Activated T-cell treated with anti-CD3 and anti-CD28 coated beads, Interleukin-2, amount 50 U/mL, for 4 hours (primary cell): Measurements from ENCODE around the gene HAO1. TPM values are rescaled to one million over a fixed set of nuclear protein-coding genes. Genes with fewer than 3 reads are reported as not detected.

Source experiments
- ATAC-seq, 2 donors: fragments of 200-7000 bp; cut with Tn5 transposase; one replicate each; pipeline ENCODE4 v1.10.0; 2021
- DNase-seq: peaks from one replicate; pipeline ENCODE4 v3.0.0-alpha.2; 2020
- H3K27me3 Mint-ChIP-seq: one replicate; pipeline ENCODE4 v1.8.0; 2021; ENCODE audit warnings: low read depth, mixed read lengths
- H3K36me3 Mint-ChIP-seq: one replicate; pipeline ENCODE4 v1.8.0; 2022; ENCODE audit warnings: mixed read lengths; ENCODE audit not compliant: insufficient read depth
- H3K4me1 Mint-ChIP-seq: one replicate; pipeline ENCODE4 v1.8.0; 2021; ENCODE audit warnings: low read depth, mixed read lengths
- H3K4me3 Mint-ChIP-seq: one replicate; pipeline ENCODE4 v1.8.0; 2021; ENCODE audit warnings: mild to moderate bottlenecking, moderate library complexity, mixed read lengths
- H3K9me3 Mint-ChIP-seq: one replicate; pipeline ENCODE4 v1.8.0; 2021; ENCODE audit warnings: mixed read lengths
- total RNA-seq, 3 donors: library from RNA; stranded (reverse); gene quantifications; one replicate each; pipeline ENCODE4 v1.2.1, GENCODE V29; 2021

HAO1 gene
- total RNA-seq, 3 donors from 2014 or later: not detected

GRCh38 chr20:7950387-7950786 is 10.1 kb upstream of the HAO1 start:
- Mint-ChIP-seq H3K4me1 (no peaks in the 10 kb centered on the region), H3K4me3 (no peak overlapping the region), H3K9me3 (peaks cover 14% of the 10 kb centered on the region), H3K36me3 (no peaks in the 10 kb centered on the region), H3K27me3 (peaks cover 14% of the 10 kb centered on the region)
- DNase-seq (no peak), ATAC-seq (no peak)

- no peaks in the 10 kb centered on the region for H3K4me1 Mint-ChIP-seq
- ATAC-seq (no peak), DNase-seq (no peak)
- H3K27me3 Mint-ChIP-seq: peaks cover 4% of the 10 kb centered on the region
- H3K9me3 Mint-ChIP-seq: peaks cover 14% of the 10 kb centered on the region
- no peaks in the 10 kb centered on the region for H3K36me3 Mint-ChIP-seq
- H3K4me3 Mint-ChIP-seq: no peak overlapping the region
These were observed 3.6 kb upstream of the HAO1 start for GRCh38 chr20:7943891-7944290.

GRCh38 chr20:7939663-7940062 is 595 bp downstream of the HAO1 start:
- H3K27me3 Mint-ChIP-seq: peaks cover 6% of the 10 kb centered on the region
- H3K36me3 Mint-ChIP-seq: no peaks in the 10 kb centered on the region
- ATAC-seq: no peak
- H3K4me1 Mint-ChIP-seq: no peaks in the 10 kb centered on the region
- no peak for DNase-seq
- no peaks in the 10 kb centered on the region for H3K9me3 Mint-ChIP-seq
- no peak overlapping the region for H3K4me3 Mint-ChIP-seq

GRCh38 chr20:7938058-7938457 is 2.2 kb downstream of the HAO1 start:
- Mint-ChIP-seq H3K4me1 (no peaks in the 10 kb centered on the region), H3K27me3 (peaks cover 7% of the 10 kb centered on the region), H3K9me3 (no peaks in the 10 kb centered on the region), H3K36me3 (no peaks in the 10 kb centered on the region), H3K4me3 (no peak overlapping the region)
- DNase-seq (no peak), ATAC-seq (no peak)

GRCh38 chr20:7937328-7937727 is 2.9 kb downstream of the HAO1 start:
- no peak for ATAC-seq
- no peaks in the 10 kb centered on the region for H3K9me3 Mint-ChIP-seq
- no peak for DNase-seq
- no peaks in the 10 kb centered on the region for H3K36me3 Mint-ChIP-seq
- no peak overlapping the region for H3K4me3 Mint-ChIP-seq
- peaks cover 7% of the 10 kb centered on the region for H3K27me3 Mint-ChIP-seq
- no peaks in the 10 kb centered on the region for H3K4me1 Mint-ChIP-seq

- Mint-ChIP-seq H3K27me3 (peaks cover 10% of the 10 kb centered on the region), H3K4me3 (no peak overlapping the region), H3K36me3 (no peaks in the 10 kb centered on the region), H3K9me3 (no peaks in the 10 kb centered on the region), H3K4me1 (no peaks in the 10 kb centered on the region)
- no peak for DNase-seq
- no peak for ATAC-seq
These were observed 5.2 kb downstream of the HAO1 start for GRCh38 chr20:7935027-7935551.

- H3K4me3 Mint-ChIP-seq: no peak overlapping the region
- ATAC-seq (no peak), DNase-seq (no peak)
- H3K4me1 Mint-ChIP-seq: no peaks in the 10 kb centered on the region
- H3K27me3 Mint-ChIP-seq: peaks cover 12% of the 10 kb centered on the region
- H3K36me3 Mint-ChIP-seq: no peaks in the 10 kb centered on the region
- H3K9me3 Mint-ChIP-seq: no peaks in the 10 kb centered on the region
These were observed 6.9 kb downstream of the HAO1 start for GRCh38 chr20:7933346-7933745.

GRCh38 chr20:7930343-7930742 is 9.9 kb downstream of the HAO1 start:
- H3K4me3 Mint-ChIP-seq: no peak overlapping the region
- no peaks in the 10 kb centered on the region for H3K4me1 Mint-ChIP-seq
- H3K27me3 Mint-ChIP-seq: peaks cover 9% of the 10 kb centered on the region
- no peaks in the 10 kb centered on the region for H3K36me3 Mint-ChIP-seq
- ATAC-seq (no peak), DNase-seq (no peak)
- H3K9me3 Mint-ChIP-seq: no peaks in the 10 kb centered on the region

GRCh38 chr20:7926767-7927166 is 13.5 kb downstream of the HAO1 start:
- no peak for ATAC-seq
- no peaks in the 10 kb centered on the region for H3K9me3 Mint-ChIP-seq
- no peaks in the 10 kb centered on the region for H3K36me3 Mint-ChIP-seq
- no peaks in the 10 kb centered on the region for H3K4me1 Mint-ChIP-seq
- H3K27me3 Mint-ChIP-seq: peaks cover 5% of the 10 kb centered on the region
- no peak overlapping the region for H3K4me3 Mint-ChIP-seq
- no peak for DNase-seq

GRCh38 chr20:7926323-7926722 is 13.9 kb downstream of the HAO1 start:
- Mint-ChIP-seq H3K27me3 (peaks cover 5% of the 10 kb centered on the region), H3K9me3 (no peaks in the 10 kb centered on the region), H3K36me3 (no peaks in the 10 kb centered on the region), H3K4me3 (no peak overlapping the region), H3K4me1 (no peaks in the 10 kb centered on the region)
- DNase-seq (no peak), ATAC-seq (no peak)

- peaks cover 5% of the 10 kb centered on the region for H3K27me3 Mint-ChIP-seq
- no peaks in the 10 kb centered on the region for H3K9me3 Mint-ChIP-seq
- H3K4me3 Mint-ChIP-seq: no peak overlapping the region
- ATAC-seq: no peak
- H3K36me3 Mint-ChIP-seq: no peaks in the 10 kb centered on the region
- DNase-seq: no peak
- H3K4me1 Mint-ChIP-seq: no peaks in the 10 kb centered on the region
These were observed 15.6 kb downstream of the HAO1 start for GRCh38 chr20:7924692-7925091.

- Mint-ChIP-seq H3K9me3 (no peaks in the 10 kb centered on the region), H3K4me3 (no peak overlapping the region), H3K36me3 (no peaks in the 10 kb centered on the region), H3K27me3 (peaks cover 9% of the 10 kb centered on the region), H3K4me1 (no peaks in the 10 kb centered on the region)
- DNase-seq (no peak), ATAC-seq (no peak)
These were observed 23.6 kb downstream of the HAO1 start for GRCh38 chr20:7916648-7917047.

- ATAC-seq: no peak
- no peak overlapping the region for H3K4me3 Mint-ChIP-seq
- H3K9me3 Mint-ChIP-seq: no peaks in the 10 kb centered on the region
- H3K4me1 Mint-ChIP-seq: no peaks in the 10 kb centered on the region
- H3K36me3 Mint-ChIP-seq: no peaks in the 10 kb centered on the region
- H3K27me3 Mint-ChIP-seq: peaks cover 2% of the 10 kb centered on the region
- DNase-seq: no peak
These were observed 27.7 kb downstream of the HAO1 start for GRCh38 chr20:7912551-7912950.

- Mint-ChIP-seq H3K27me3 (peaks cover 2% of the 10 kb centered on the region), H3K9me3 (no peaks in the 10 kb centered on the region), H3K36me3 (no peaks in the 10 kb centered on the region), H3K4me1 (no peaks in the 10 kb centered on the region), H3K4me3 (no peak overlapping the region)
- DNase-seq (no peak), ATAC-seq (no peak)
These were observed 28.5 kb downstream of the HAO1 start for GRCh38 chr20:7911586-7912330.

- H3K36me3 Mint-ChIP-seq: no peaks in the 10 kb centered on the region
- no peak overlapping the region for H3K4me3 Mint-ChIP-seq
- no peak for DNase-seq
- no peaks in the 10 kb centered on the region for H3K4me1 Mint-ChIP-seq
- no peak for ATAC-seq
- peaks cover 2% of the 10 kb centered on the region for H3K27me3 Mint-ChIP-seq
- H3K9me3 Mint-ChIP-seq: no peaks in the 10 kb centered on the region
These were observed 31.4 kb downstream of the HAO1 start for GRCh38 chr20:7908905-7909304.
